GM18517 (cell line): ENCODE results near the gene PRDM10.

Experiments
- ATAC-seq: cut with Tn5 transposase; IDR thresholded peaks from one replicate; pipeline ENCODE4 v1.9.1; 2021; ENCODE audit warnings: mild to moderate bottlenecking, moderate library complexity; ENCODE audit not compliant: unreplicated experiment

The PRDM10 gene

GRCh38 chr11:129854232-129854805 is 148.3 kb downstream of the PRDM10 start:
- no peak for ATAC-seq

DNA sequence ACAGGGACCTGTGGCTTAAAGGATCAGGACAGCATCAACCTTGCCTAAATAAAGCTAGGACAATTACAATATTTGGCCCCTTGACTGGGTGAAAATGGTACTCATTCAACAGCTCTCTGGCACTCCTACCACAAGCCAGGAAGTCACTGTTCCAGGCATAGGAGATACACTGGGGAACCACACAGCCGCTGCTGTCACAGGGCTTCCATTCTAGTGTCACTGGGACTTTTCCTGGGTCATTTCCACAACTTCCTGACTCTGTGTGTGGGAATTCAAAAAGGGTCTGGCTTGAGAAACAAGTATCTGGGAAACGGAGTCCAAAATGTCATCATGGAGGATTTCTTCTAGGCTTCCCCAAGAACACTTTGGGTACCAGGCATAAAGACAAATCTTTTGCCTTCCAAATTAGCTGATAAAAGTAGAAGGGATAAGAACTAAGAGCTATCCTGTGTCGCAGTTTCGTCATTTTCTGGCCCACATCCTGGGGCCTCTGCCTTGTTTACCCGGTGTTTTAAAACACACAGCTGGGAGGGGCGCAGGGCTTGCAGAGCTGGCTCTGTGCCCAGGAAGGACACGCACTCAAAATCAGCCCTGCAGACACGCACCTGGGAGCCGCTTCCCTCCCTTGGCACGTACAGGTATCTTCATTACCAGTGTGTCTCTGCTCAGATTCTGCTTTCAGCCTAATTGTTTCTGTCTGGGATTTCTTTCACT is 149.0 kb downstream of the PRDM10 start:
- ATAC-seq = no peak

DNA sequence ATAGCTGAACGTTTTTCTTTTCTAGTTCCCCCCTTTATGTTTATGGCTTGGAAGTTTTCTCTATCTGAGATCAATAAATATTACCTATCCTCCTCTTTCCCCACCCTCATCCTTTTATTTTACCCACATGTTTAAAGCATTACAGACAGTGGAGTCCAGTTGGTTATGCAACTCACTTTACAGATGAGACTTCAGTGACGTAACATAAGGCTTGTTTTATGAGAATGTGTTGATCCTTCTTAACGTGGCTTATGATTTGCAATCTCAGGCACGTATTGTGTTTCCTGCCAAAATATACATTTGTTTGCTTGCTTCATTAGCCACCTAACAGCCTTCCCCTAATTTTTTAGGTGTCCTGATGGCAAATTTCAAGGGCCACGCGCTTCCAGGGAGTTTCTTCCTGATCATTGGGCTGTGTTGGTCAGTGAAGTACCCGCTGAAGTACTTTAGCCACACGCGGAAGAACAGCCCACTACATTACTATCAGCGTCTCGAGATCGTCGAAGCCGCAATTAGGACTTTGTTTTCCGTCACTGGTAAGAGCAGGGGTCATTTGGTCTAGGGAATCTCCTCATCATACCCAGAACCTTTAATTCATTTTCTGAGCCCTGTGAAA is 150.4 kb downstream of the PRDM10 start:
- ATAC-seq = no peak
